Measurements from ENCODE around the gene TMEM178B.

The TMEM178B gene

GRCh38 chr7:141262101-141263090, 188.5 kb downstream of the TMEM178B start:
- no peaks in the 10 kb centered on the region for H3K36me3 ChIP-seq (ENCODE audit: control insufficient read depth in 2 of 2, insufficient read depth in 1 of 2, low read length in 2 of 2)
- ChIA-PET POLR2A (no interaction called here), CTCF (interaction anchor here (0.7 to 1.9 kb wide), 3 partner anchors 10 to 158 kb away, joined by 3 to 7 read pairs (median 5); no protein-coding TSS in a partner anchor)
- no peak overlapping the region for H3K27ac ChIP-seq (ENCODE audit: extremely low read depth, low read depth, low read length)
- no peaks in the 10 kb centered on the region for H3K4me1 ChIP-seq (ENCODE audit: control insufficient read depth, insufficient read depth, low read length)
- no peaks in the 10 kb centered on the region for H3K9me3 ChIP-seq (ENCODE audit: control insufficient read depth, insufficient read depth, low read depth, low read length)
- no peak overlapping the region for H3K4me3 ChIP-seq (ENCODE audit: low read depth, low read length)
- TF ChIP-seq GLI2 (tag by site-specific recombination; IDR thresholded peaks at IDR 0.05; ENCODE audit: borderline replicate concordance, low read depth) (no peak), ZNF654 (tag by site-specific recombination; IDR thresholded peaks at IDR 0.05; ENCODE audit: low read depth) (no peak), WT1 (tag by site-specific recombination; IDR thresholded peaks at IDR 0.05) (no peak), GLIS1 (tag by site-specific recombination; IDR thresholded peaks at IDR 0.05) (no peak), ZNF155 (tag by site-specific recombination; IDR thresholded peaks at IDR 0.05) (no peak), ZNF2 (tag by site-specific recombination; IDR thresholded peaks at IDR 0.05) (no peak), ZNF629 (tag by site-specific recombination; IDR thresholded peaks at IDR 0.05) (no peak), ZNF280D (tag by site-specific recombination; IDR thresholded peaks at IDR 0.05) (no peak)

- Histone ChIP-seq H3K4me1 (ENCODE audit: control insufficient read depth, insufficient read depth, low read length) (no peaks in the 10 kb centered on the region), H3K9me3 (ENCODE audit: control insufficient read depth, insufficient read depth, low read depth, low read length) (no peaks in the 10 kb centered on the region), H3K27ac (ENCODE audit: extremely low read depth, low read depth, low read length) (no peak overlapping the region), H3K4me3 (ENCODE audit: low read depth, low read length) (no peak overlapping the region), H3K36me3 (ENCODE audit: control insufficient read depth in 2 of 2, insufficient read depth in 1 of 2, low read length in 2 of 2) (no peaks in the 10 kb centered on the region)
- POLR2A ChIA-PET, result no interaction called here
- CTCF ChIA-PET, result no interaction called here
- TF ChIP-seq REST (tag by site-specific recombination; IDR thresholded peaks at IDR 0.05) (no peak), ZNF837 (tag by site-specific recombination; IDR thresholded peaks at IDR 0.05) (no peak), ZNF114 (tag by site-specific recombination; IDR thresholded peaks at IDR 0.05) (no peak), ZNF10 (tag by site-specific recombination; IDR thresholded peaks at IDR 0.05) (no peak), ZNF549 (tag by site-specific recombination; IDR thresholded peaks at IDR 0.05) (no peak), ZNF239 (tag by site-specific recombination; IDR thresholded peaks at IDR 0.05) (no peak), ZNF677 (tag by site-specific recombination; IDR thresholded peaks at IDR 0.05) (no peak), TCF7L2 (IDR thresholded peaks at IDR 0.05; ENCODE audit: borderline replicate concordance, low read depth, low read length) (no peak), ZNF561 (tag by site-specific recombination; IDR thresholded peaks at IDR 0.05; ENCODE audit: borderline replicate concordance) (no peak), ZNF426 (tag by site-specific recombination; IDR thresholded peaks at IDR 0.05) (no peak), ZNF248 (tag by site-specific recombination; IDR thresholded peaks at IDR 0.05) (no peak), ZFHX2 (tag by site-specific recombination; conservative IDR thresholded peaks at IDR 0.05) (no peak), ZNF692 (tag by site-specific recombination; IDR thresholded peaks at IDR 0.05) (no peak), ZNF138 (tag by site-specific recombination; IDR thresholded peaks at IDR 0.05; ENCODE audit: borderline replicate concordance) (no peak), ZNF514 (tag by site-specific recombination; IDR thresholded peaks at IDR 0.05) (no peak), ZNF112 (tag by site-specific recombination; IDR thresholded peaks at IDR 0.05) (no peak), ZNF843 (tag by site-specific recombination; IDR thresholded peaks at IDR 0.05) (no peak), SP3 (tag by site-specific recombination; IDR thresholded peaks at IDR 0.05) (no peak), ZNF202 (tag by site-specific recombination; IDR thresholded peaks at IDR 0.05; ENCODE audit: borderline replicate concordance) (no peak)
Observed at GRCh38 chr7:141263508-141263907, 189.6 kb downstream of the TMEM178B start.
